HEK293 (cell line): Measurements from ENCODE around the gene SNCAIP.

ENCODE experiments used
- CTCF ChIA-PET: fragments of 350-600 bp; formaldehyde crosslinking; extraction: SDS; loops from one replicate; lab custom pipeline; 2021; ENCODE audit warnings: antibody characterized with exemption; lab: Yijun Ruan, JAX
- POLR2A ChIA-PET: fragments of 300-600 bp; formaldehyde crosslinking; extraction: SDS; loops from one replicate; lab custom pipeline; 2020; ENCODE audit warnings: antibody characterized with exemption, inconsistent platforms; lab: Yijun Ruan, JAX
- H3K27ac ChIP-seq: fragments of 200-500 bp; sonication (Bioruptor generic); 2 replicates; pipeline ENCODE4 v1.5.1; 2014; ENCODE audit warnings: low read depth, low read length, control low read depth, inconsistent platforms; ENCODE audit errors: extremely low read depth
- H3K36me3 ChIP-seq, 2 experiments: fragments of 200-500 bp in 1 of 2; sonication (Bioruptor generic) in 1 of 2; 1 replicate in 1 of 2; 2 replicates in 1 of 2; pipeline ENCODE4 v1.5.1; 2014 to 2017; ENCODE audit warnings: inconsistent platforms in 2 of 2, low read length in 2 of 2; ENCODE audit not compliant: control insufficient read depth in 2 of 2, insufficient read depth in 1 of 2
- H3K4me1 ChIP-seq: fragments of 200-500 bp; sonication (Bioruptor generic); 2 replicates; pipeline ENCODE4 v1.5.1; 2014; ENCODE audit warnings: mild to moderate bottlenecking, low read length, inconsistent platforms; ENCODE audit not compliant: control insufficient read depth, insufficient read depth
- H3K4me3 ChIP-seq: 2 replicates; pipeline ENCODE4 v1.5.1; 2011; ENCODE audit warnings: low read depth, mild to moderate bottlenecking, control low read depth, low read length, moderate library complexity
- H3K9me3 ChIP-seq: fragments of 200-500 bp; sonication (Bioruptor generic); 2 replicates; pipeline ENCODE4 v1.5.1; 2014; ENCODE audit warnings: low read depth, low read length, inconsistent platforms; ENCODE audit not compliant: control insufficient read depth, insufficient read depth
- BCL11A ChIP-seq: fragments of 450-650 bp; formaldehyde crosslinking; IDR thresholded peaks from 2 replicates; pipeline ENCODE4 v1.5.1; 2016; ENCODE audit warnings: low read depth, missing biosample characterization, missing genetic modification characterization
- HOXC10 ChIP-seq: sonication (generic); formaldehyde crosslinking; IDR thresholded peaks from 2 replicates; pipeline ENCODE4 v1.8.1; 2023; ENCODE audit warnings: mild to moderate bottlenecking, missing genetic modification reagents
- HOXD13 ChIP-seq: sonication (generic); formaldehyde crosslinking; IDR thresholded peaks from 2 replicates; pipeline ENCODE4 v1.8.0; 2022; ENCODE audit warnings: missing genetic modification reagents, borderline replicate concordance
- REST ChIP-seq: fragments of 450-650 bp; formaldehyde crosslinking; IDR thresholded peaks from 2 replicates; pipeline ENCODE4 v1.5.1; 2016; ENCODE audit warnings: missing biosample characterization, missing genetic modification characterization
- SP2 ChIP-seq: fragments of 450-650 bp; formaldehyde crosslinking; IDR thresholded peaks from 2 replicates; pipeline ENCODE4 v1.5.1; 2016; ENCODE audit warnings: missing biosample characterization, missing genetic modification characterization
- SP7 ChIP-seq: fragments of 450-650 bp; formaldehyde crosslinking; IDR thresholded peaks from 2 replicates; pipeline ENCODE4 v1.5.1; 2016; ENCODE audit warnings: missing biosample characterization, missing genetic modification characterization
- ZNF24 ChIP-seq: fragments of 450-650 bp; formaldehyde crosslinking; IDR thresholded peaks from 2 replicates; pipeline ENCODE4 v1.5.1; 2016; ENCODE audit warnings: missing biosample characterization, missing genetic modification characterization
- ZNF354C ChIP-seq: fragments of 450-650 bp; formaldehyde crosslinking; IDR thresholded peaks from 2 replicates; pipeline ENCODE4 v1.5.1; 2016; ENCODE audit warnings: missing biosample characterization, missing genetic modification characterization, low read depth, borderline replicate concordance
- ZNF488 ChIP-seq: fragments of 450-650 bp; formaldehyde crosslinking; IDR thresholded peaks from 2 replicates; pipeline ENCODE4 v1.5.1; 2016; ENCODE audit warnings: missing biosample characterization, missing genetic modification characterization
- ZNF521 ChIP-seq: fragments of 450-650 bp; formaldehyde crosslinking; IDR thresholded peaks from 2 replicates; pipeline ENCODE4 v1.5.1; 2017; ENCODE audit warnings: missing biosample characterization, mild to moderate bottlenecking, missing genetic modification characterization
- ZNF548 ChIP-seq: fragments of 450-650 bp; formaldehyde crosslinking; IDR thresholded peaks from 2 replicates; pipeline ENCODE4 v1.5.1; 2016; ENCODE audit warnings: missing biosample characterization, missing genetic modification characterization
- ZNF549 ChIP-seq: fragments of 450-650 bp; IDR thresholded peaks from 2 replicates; pipeline ENCODE4 v1.5.1; 2018; ENCODE audit warnings: missing biosample characterization, missing genetic modification characterization, mild to moderate bottlenecking, inconsistent platforms, moderate library complexity
- ZNF600 ChIP-seq: fragments of 450-650 bp; formaldehyde crosslinking; IDR thresholded peaks from 2 replicates; pipeline ENCODE4 v1.5.1; 2016; ENCODE audit warnings: missing biosample characterization, missing genetic modification characterization
- ZNF660 ChIP-seq: fragments of 450-650 bp; IDR thresholded peaks from 2 replicates; pipeline ENCODE4 v1.5.1; 2018; ENCODE audit warnings: missing biosample characterization, mild to moderate bottlenecking, missing genetic modification characterization
- ZNF777 ChIP-seq: fragments of 450-650 bp; formaldehyde crosslinking; IDR thresholded peaks from 2 replicates; pipeline ENCODE4 v1.5.1; 2017; ENCODE audit warnings: missing biosample characterization, missing genetic modification characterization, borderline replicate concordance
- ZNF830 ChIP-seq: fragments of 450-650 bp; IDR thresholded peaks from 2 replicates; pipeline ENCODE4 v1.5.0; 2018; ENCODE audit warnings: missing biosample characterization, missing genetic modification characterization, low read depth, mild to moderate bottlenecking, moderate library complexity
- TF ChIP-seq, protein P1 (sequence below): fragments of 450-650 bp; formaldehyde crosslinking; IDR thresholded peaks from 2 replicates; pipeline ENCODE4 v1.5.1; 2016; ENCODE audit warnings: missing biosample characterization, missing genetic modification characterization

The SNCAIP gene

GRCh38 chr5:122315521-122315920 is 3.5 kb downstream of the SNCAIP start (continued):
- TF ChIP-seq SP2 (tag by site-specific recombination) (no peak), ZNF24 (tag by site-specific recombination) (no peak)
- TF ChIP-seq, all 188 proteins: peak for 0

GRCh38 chr5:122316656-122317055 is 4.6 kb downstream of the SNCAIP start:
- H3K27ac ChIP-seq, result no peak overlapping the region
- CTCF ChIA-PET, result interaction anchor here (0.9 kb wide), 1 partner anchor 121 kb away, joined by 5 read pairs; no protein-coding TSS in a partner anchor
- TF ChIP-seq ZNF549 (tag by site-specific recombination), result no peak
- TF ChIP-seq BCL11A (tag by site-specific recombination), result no peak
- no peak for TF ChIP-seq ZNF830 (tag by site-specific recombination)
- TF ChIP-seq, protein P1, sequence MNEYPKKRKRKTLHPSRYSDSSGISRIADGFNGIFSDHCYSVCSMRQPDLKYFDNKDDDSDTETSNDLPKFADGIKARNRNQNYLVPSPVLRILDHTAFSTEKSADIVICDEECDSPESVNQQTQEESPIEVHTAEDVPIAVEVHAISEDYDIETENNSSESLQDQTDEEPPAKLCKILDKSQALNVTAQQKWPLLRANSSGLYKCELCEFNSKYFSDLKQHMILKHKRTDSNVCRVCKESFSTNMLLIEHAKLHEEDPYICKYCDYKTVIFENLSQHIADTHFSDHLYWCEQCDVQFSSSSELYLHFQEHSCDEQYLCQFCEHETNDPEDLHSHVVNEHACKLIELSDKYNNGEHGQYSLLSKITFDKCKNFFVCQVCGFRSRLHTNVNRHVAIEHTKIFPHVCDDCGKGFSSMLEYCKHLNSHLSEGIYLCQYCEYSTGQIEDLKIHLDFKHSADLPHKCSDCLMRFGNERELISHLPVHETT, result no peak
- no peak for TF ChIP-seq ZNF660 (tag by site-specific recombination)
- no peak for TF ChIP-seq ZNF488 (tag by site-specific recombination)
- TF ChIP-seq HOXC10 (CRISPR knock-in tag), result no peak
- TF ChIP-seq SP7, result no peak
- no peak for TF ChIP-seq ZNF777 (tag by site-specific recombination)
- TF ChIP-seq ZNF354C (tag by site-specific recombination), result no peak
- no peak for TF ChIP-seq ZNF521
- no peak for TF ChIP-seq REST (tag by site-specific recombination)
- TF ChIP-seq ZNF548 (tag by site-specific recombination), result no peak
- no peak for TF ChIP-seq HOXD13 (CRISPR knock-in tag)

GRCh38 chr5:122319897-122320296 is 7.9 kb downstream of the SNCAIP start:
- CTCF ChIA-PET, result interaction anchor here (0.7 to 1.4 kb wide), 3 partner anchors 11 to 96 kb away, joined by 3 to 6 read pairs (median 3); no protein-coding TSS in a partner anchor

More at GRCh38 chr5:122316656-122317055, 4.6 kb downstream of the SNCAIP start:
- Histone ChIP-seq H3K9me3 (no peaks in the 10 kb centered on the region), H3K4me3 (no peak overlapping the region), H3K36me3 (no peaks in the 10 kb centered on the region), H3K4me1 (peaks cover 6% of the 10 kb centered on the region; the same call in 1 of the 2 replicates)
- POLR2A ChIA-PET, result interaction anchor here (0.6 kb wide), 1 partner anchor 800 kb away, joined by 3 read pairs; no protein-coding TSS in a partner anchor

More at GRCh38 chr5:122319897-122320296, 7.9 kb downstream of the SNCAIP start:
- POLR2A ChIA-PET, result no interaction called here
- no peak for TF ChIP-seq ZNF600 (tag by site-specific recombination)
- Histone ChIP-seq H3K27ac (no peak overlapping the region), H3K36me3 (no peaks in the 10 kb centered on the region), H3K9me3 (no peaks in the 10 kb centered on the region), H3K4me1 (peaks cover 12% of the 10 kb centered on the region; the same call in 1 of the 2 replicates), H3K4me3 (no peak overlapping the region)
